Progenitor cell of endocrine pancreas (in vitro differentiated cells): Measurements from ENCODE around the gene PLPP7. TPM values are rescaled to one million over a fixed set of nuclear protein-coding genes. Genes with fewer than 3 reads are reported as not detected.

Experiments
- DNase-seq: peaks from one replicate; pipeline ENCODE4 v3.0.0; 2021; ENCODE audit warnings: low spot score; ENCODE audit not compliant: unreplicated experiment
- H3K27ac Mint-ChIP-seq: 2 replicates; pipeline ENCODE4 v1.8.0; 2021; ENCODE audit warnings: mild to moderate bottlenecking, moderate library complexity, mixed read lengths
- H3K27me3 Mint-ChIP-seq: 2 replicates; pipeline ENCODE4 v1.8.0; 2021; ENCODE audit warnings: mixed read lengths
- H3K36me3 Mint-ChIP-seq: 2 replicates; pipeline ENCODE4 v1.8.0; 2022; ENCODE audit warnings: mixed read lengths; ENCODE audit not compliant: insufficient read depth
- H3K4me1 Mint-ChIP-seq: 2 replicates; pipeline ENCODE4 v1.8.0; 2021; ENCODE audit warnings: low read depth, mixed read lengths
- H3K4me3 Mint-ChIP-seq: 2 replicates; pipeline ENCODE4 v1.8.0; 2021; ENCODE audit warnings: low read depth, mild to moderate bottlenecking, moderate library complexity, mixed read lengths
- H3K9me3 Mint-ChIP-seq: 2 replicates; pipeline ENCODE4 v1.8.0; 2021; ENCODE audit warnings: low read depth, mixed read lengths
- total RNA-seq: library from RNA; stranded (reverse); gene quantifications from 2 replicates; pipeline ENCODE4 v1.2.1, GENCODE V29; 2021
- TF ChIP-seq, protein P1 (sequence below): fragments of 200-600 bp; sonication (generic); IDR thresholded peaks from one replicate; pipeline ENCODE4 v1.5.0; 2021; ENCODE audit warnings: antibody characterized with exemption, mild to moderate bottlenecking; ENCODE audit not compliant: unreplicated experiment

Gene PLPP7
- total RNA-seq, 1 donor from 2014 or later: 3.6 TPM

DNA sequence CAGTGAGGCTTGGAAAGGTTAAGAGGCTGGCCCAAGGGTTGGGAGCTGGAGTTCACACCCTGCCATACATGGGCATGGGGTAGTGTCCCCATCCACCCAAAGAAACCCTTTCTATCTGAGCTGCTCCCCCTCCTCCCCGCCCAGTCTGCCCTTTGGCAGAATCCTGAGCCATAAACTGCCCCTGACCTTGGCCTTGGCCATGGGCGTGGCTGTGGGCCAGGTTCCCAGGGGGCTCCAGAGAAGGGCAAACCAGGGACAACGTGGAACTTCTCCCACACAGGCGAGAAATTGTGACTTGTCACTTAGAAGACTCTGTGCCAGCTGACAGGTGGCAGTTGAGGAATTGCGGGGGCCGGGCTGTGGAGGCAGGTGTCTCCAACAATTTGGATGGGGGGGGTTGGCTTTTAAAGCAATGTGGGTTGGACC is 18.0 kb upstream of the PLPP7 start:
- Mint-ChIP-seq H3K36me3 (no peaks in the 10 kb centered on the region), H3K27me3 (peaks cover 29% of the 10 kb centered on the region), H3K27ac (no peak overlapping the region), H3K4me3 (no peak overlapping the region), H3K4me1 (peaks cover 5% of the 10 kb centered on the region), H3K9me3 (no peaks in the 10 kb centered on the region)
- TF ChIP-seq, protein P1, sequence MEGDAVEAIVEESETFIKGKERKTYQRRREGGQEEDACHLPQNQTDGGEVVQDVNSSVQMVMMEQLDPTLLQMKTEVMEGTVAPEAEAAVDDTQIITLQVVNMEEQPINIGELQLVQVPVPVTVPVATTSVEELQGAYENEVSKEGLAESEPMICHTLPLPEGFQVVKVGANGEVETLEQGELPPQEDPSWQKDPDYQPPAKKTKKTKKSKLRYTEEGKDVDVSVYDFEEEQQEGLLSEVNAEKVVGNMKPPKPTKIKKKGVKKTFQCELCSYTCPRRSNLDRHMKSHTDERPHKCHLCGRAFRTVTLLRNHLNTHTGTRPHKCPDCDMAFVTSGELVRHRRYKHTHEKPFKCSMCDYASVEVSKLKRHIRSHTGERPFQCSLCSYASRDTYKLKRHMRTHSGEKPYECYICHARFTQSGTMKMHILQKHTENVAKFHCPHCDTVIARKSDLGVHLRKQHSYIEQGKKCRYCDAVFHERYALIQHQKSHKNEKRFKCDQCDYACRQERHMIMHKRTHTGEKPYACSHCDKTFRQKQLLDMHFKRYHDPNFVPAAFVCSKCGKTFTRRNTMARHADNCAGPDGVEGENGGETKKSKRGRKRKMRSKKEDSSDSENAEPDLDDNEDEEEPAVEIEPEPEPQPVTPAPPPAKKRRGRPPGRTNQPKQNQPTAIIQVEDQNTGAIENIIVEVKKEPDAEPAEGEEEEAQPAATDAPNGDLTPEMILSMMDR: no peak
- DNase-seq: no peak

DNA sequence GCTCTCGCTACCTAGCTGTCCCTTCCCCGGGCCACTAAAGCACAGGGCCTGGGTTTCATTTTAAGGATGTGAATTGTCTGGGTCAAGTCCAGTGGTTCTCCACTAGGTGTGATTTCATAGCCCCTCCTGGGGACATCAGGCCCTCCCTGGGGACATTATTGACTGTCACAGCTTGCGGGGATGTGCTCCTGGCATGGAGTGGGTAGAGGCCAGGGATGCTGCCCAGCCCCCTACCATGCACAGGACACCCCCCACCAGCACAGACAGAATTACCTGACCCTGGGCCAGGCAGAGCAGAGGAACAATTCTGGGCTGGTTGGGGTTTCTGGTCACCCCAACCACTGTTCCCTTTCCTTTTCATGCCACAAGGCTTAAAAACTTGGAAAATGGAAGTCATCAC is 17.3 kb upstream of the PLPP7 start:
- Mint-ChIP-seq H3K27ac (no peak overlapping the region), H3K4me1 (peaks cover 5% of the 10 kb centered on the region), H3K4me3 (no peak overlapping the region), H3K36me3 (no peaks in the 10 kb centered on the region), H3K27me3 (peaks cover 29% of the 10 kb centered on the region), H3K9me3 (no peaks in the 10 kb centered on the region)
- TF ChIP-seq, protein P1: no peak
- no peak for DNase-seq

DNA sequence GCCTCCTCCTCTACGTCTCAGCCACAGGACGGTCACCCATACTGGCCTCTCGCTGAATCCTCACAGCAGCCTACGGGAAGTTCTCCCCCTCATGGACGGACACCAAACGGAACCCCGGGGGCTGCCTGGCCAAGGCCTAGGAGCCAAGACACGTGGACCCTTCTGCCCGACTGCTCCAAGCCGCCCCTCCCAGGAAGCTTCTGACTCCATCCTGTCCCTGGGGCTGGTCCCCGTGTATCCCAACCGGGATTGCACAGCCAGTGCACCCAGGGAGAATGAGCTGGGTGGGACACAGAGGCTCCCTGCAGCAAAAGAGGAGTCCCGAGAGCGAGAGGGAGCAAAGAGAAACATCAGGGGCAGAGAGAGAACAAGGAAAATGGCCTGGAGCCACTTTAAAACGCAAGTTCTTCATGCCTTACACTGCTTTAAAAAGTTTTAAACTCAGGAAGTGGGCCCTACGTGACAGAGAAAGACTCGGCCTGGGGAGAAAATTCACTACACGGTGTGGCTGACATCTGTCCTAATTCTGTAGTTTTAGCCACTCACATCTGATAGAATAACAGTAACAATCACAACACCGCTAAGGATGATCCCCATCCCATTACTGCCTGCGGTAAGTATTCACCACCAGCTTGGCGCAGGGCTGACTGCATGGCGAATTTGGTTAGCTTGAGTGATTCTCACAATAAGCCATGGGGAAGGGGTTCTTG is 16.2 kb upstream of the PLPP7 start:
- Mint-ChIP-seq H3K27ac (no peak overlapping the region), H3K36me3 (no peaks in the 10 kb centered on the region), H3K4me3 (no peak overlapping the region), H3K27me3 (peaks cover 29% of the 10 kb centered on the region), H3K4me1 (peaks cover 7% of the 10 kb centered on the region), H3K9me3 (no peaks in the 10 kb centered on the region)
- DNase-seq: no peak
- TF ChIP-seq, protein P1: no peak

DNA sequence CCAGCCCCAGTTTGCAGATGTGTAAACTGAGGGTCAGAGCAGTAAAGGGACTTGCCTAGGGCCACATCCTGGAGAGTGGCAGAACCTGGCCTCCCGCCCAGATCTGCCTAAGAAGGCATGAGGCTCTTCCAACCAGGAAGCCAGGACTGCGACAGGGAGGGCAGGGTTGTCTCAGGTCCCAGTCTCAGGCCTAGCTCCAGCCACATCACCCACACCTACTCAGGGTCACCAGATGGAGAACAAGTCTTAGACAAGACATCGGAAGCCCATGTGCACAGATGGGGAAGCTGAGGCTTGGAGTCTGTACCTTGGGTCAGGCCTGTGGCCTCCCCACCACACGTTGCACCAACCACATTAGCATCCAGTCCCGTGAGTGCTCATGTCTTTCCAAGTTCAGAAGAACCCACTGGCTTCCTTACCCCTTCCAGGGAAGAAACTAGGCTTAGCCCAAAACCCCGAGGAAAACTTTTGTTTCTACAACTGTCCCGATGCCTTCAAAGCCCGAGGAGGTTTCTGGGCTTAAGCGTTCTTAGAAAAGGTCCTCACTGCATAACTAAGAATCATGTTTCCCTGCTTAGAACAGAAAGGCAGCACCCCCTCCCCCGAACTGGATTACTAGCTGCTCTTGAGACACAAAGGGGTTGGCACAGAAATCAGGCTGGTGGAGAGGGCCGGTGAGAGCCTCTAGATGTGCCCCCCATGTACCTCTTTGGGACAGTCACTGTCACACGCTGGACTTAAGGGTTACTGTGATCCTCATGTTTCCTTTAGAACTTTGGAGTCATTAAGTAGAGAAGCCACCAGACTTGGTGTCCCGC is 15.5 kb upstream of the PLPP7 start:
- Mint-ChIP-seq H3K27ac (no peak overlapping the region), H3K4me3 (no peak overlapping the region), H3K4me1 (peaks cover 6% of the 10 kb centered on the region), H3K36me3 (no peaks in the 10 kb centered on the region), H3K27me3 (peaks cover 29% of the 10 kb centered on the region), H3K9me3 (no peaks in the 10 kb centered on the region)
- DNase-seq: no peak
- TF ChIP-seq, protein P1: no peak

DNA sequence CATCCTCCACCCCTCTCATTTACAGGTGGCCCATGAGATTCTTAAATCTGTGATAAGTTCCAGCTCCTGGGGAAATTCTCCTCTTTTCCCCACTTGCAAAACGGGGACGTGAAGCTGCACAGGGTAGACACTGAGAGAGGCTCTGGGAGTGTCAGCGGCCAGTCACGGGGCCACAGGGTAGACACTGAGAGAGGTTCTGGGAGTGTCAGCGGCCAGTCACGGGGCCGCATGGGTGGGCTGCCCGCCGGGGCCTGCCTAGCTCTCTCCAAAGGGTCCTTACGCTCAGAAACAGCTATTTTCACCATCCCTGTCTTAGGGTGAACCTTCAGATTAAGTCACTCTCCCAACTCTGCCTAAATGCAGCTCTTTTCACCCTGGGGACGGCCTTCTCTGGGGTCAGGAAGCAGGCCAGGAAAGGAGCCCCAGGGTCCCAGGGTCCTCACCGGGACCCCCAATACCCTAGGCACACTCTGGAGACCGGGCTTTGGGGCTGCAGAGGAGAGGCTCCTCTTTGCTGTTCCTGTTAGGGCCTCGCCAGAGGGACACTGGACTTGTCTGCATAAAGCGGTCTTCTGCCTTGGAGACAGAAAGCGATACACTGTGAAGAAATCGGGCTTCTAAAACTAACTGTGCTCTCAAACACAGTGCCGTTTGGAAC is 14.7 kb upstream of the PLPP7 start:
- Mint-ChIP-seq H3K27ac (no peak overlapping the region), H3K4me1 (peaks cover 3% of the 10 kb centered on the region), H3K27me3 (peaks cover 29% of the 10 kb centered on the region), H3K9me3 (no peaks in the 10 kb centered on the region), H3K36me3 (no peaks in the 10 kb centered on the region), H3K4me3 (no peak overlapping the region)
- TF ChIP-seq, protein P1: no peak
- DNase-seq: no peak
